MCF 10A (cell line): ENCODE data around the gene PATJ. TPM values are rescaled to one million over a fixed set of nuclear protein-coding genes. Genes with fewer than 3 reads are reported as not detected.
"Not testable (repeated sequence)": the region's sequence is repeated elsewhere in the genome, so short reads cannot be mapped to it uniquely, and the experiment has no call there.

Source experiments
- BruUV-seq: library from RNA; stranded (reverse); fragments of 400-500 nt; replicated peaks from 2 replicates; lab custom pipeline; 2021; lab: Mats Ljungman, UMichigan
- CTCF ChIA-PET: fragments of 300-600 bp; sonication (Branson Sonifier 250); formaldehyde crosslinking; extraction: SDS; loops from one replicate; lab custom pipeline; 2021; ENCODE audit warnings: antibody characterized with exemption, inconsistent platforms; lab: Yijun Ruan, JAX
- POLR2A ChIA-PET: fragments of 300-600, 350-650 bp; sonication (Branson Sonifier 250); formaldehyde crosslinking; extraction: SDS; loops from one replicate; lab custom pipeline; 2020; ENCODE audit warnings: antibody characterized with exemption, inconsistent platforms; lab: Yijun Ruan, JAX
- DNase-seq: peaks from one replicate; pipeline ENCODE4 v3.0.0-alpha.2; 2018; ENCODE audit not compliant: unreplicated experiment
- H3K27ac Mint-ChIP-seq: one replicate; pipeline ENCODE4 v1.8.0; 2022; ENCODE audit warnings: mild to moderate bottlenecking, low read depth, mixed read lengths; ENCODE audit not compliant: unreplicated experiment
- H3K27me3 Mint-ChIP-seq: one replicate; pipeline ENCODE4 v1.8.0; 2022; ENCODE audit warnings: mixed read lengths; ENCODE audit not compliant: insufficient read depth, unreplicated experiment
- H3K36me3 Mint-ChIP-seq: one replicate; pipeline ENCODE4 v1.8.0; 2022; ENCODE audit warnings: mild to moderate bottlenecking, moderate library complexity, mixed read lengths; ENCODE audit not compliant: insufficient read depth, unreplicated experiment
- H3K4me1 Mint-ChIP-seq: one replicate; pipeline ENCODE4 v1.8.0; 2022; ENCODE audit warnings: mixed read lengths; ENCODE audit not compliant: insufficient read depth, unreplicated experiment
- H3K4me3 Mint-ChIP-seq: one replicate; pipeline ENCODE4 v1.8.0; 2022; ENCODE audit warnings: mild to moderate bottlenecking, moderate library complexity, mixed read lengths; ENCODE audit not compliant: unreplicated experiment
- H3K9me3 Mint-ChIP-seq: one replicate; pipeline ENCODE4 v1.8.0; 2022; ENCODE audit warnings: mixed read lengths; ENCODE audit not compliant: unreplicated experiment
- intact Hi-C: fragments of 100-400 bp; cut with micrococcal nuclease; formaldehyde crosslinking; loops from 2 replicates; pipeline ENCODE4 v1.14.1; 2022
- total RNA-seq: library from RNA; stranded (reverse); gene quantifications from 2 replicates; pipeline ENCODE4 v1.2.3, GENCODE V29; 2022
- TF ChIP-seq, protein P1 (sequence below): fragments of 200-600 bp; IDR thresholded peaks from one replicate; pipeline ENCODE4 v1.8.0; 2022; ENCODE audit warnings: antibody characterized with exemption, mild to moderate bottlenecking; ENCODE audit not compliant: unreplicated experiment

PATJ gene
- total RNA-seq, 1 experiment from 2014 or later, result 28.7 TPM

- Mint-ChIP-seq H3K36me3 (peaks cover 29% of the 10 kb centered on the region), H3K4me3 (no peak overlapping the region), H3K27me3 (no peaks in the 10 kb centered on the region), H3K27ac (no peak overlapping the region), H3K4me1 (no peaks in the 10 kb centered on the region), H3K9me3 (no peaks in the 10 kb centered on the region)
- no TSS peak for BruUV-seq
- no peak for DNase-seq
- TF ChIP-seq, protein P1, sequence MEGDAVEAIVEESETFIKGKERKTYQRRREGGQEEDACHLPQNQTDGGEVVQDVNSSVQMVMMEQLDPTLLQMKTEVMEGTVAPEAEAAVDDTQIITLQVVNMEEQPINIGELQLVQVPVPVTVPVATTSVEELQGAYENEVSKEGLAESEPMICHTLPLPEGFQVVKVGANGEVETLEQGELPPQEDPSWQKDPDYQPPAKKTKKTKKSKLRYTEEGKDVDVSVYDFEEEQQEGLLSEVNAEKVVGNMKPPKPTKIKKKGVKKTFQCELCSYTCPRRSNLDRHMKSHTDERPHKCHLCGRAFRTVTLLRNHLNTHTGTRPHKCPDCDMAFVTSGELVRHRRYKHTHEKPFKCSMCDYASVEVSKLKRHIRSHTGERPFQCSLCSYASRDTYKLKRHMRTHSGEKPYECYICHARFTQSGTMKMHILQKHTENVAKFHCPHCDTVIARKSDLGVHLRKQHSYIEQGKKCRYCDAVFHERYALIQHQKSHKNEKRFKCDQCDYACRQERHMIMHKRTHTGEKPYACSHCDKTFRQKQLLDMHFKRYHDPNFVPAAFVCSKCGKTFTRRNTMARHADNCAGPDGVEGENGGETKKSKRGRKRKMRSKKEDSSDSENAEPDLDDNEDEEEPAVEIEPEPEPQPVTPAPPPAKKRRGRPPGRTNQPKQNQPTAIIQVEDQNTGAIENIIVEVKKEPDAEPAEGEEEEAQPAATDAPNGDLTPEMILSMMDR, result no peak
- intact Hi-C loops, result no loop called here
- ChIA-PET CTCF (interaction anchor here (0.6 to 1.4 kb wide), 4 partner anchors 21 to 536 kb away, joined by 3 to 5 read pairs (median 4); no protein-coding TSS in a partner anchor), POLR2A (interaction anchor here (1.0 kb wide), 1 partner anchor 10 kb away, joined by 4 read pairs; no protein-coding TSS in a partner anchor)
Observed at GRCh38 chr1:61873581-61873980, 131.3 kb downstream of the PATJ start.

GRCh38 chr1:61873994-61874393 is 131.7 kb downstream of the PATJ start:
- no peak for DNase-seq
- TF ChIP-seq, protein P1, result no peak
- POLR2A ChIA-PET, result interaction anchor here (0.6 to 1.0 kb wide), 2 partner anchors 10 to 23 kb away, joined by 3 to 4 read pairs; no protein-coding TSS in a partner anchor
- no peaks in the 10 kb centered on the region for H3K27me3 Mint-ChIP-seq
- H3K9me3 Mint-ChIP-seq, result no peaks in the 10 kb centered on the region
- H3K27ac Mint-ChIP-seq, result no peak overlapping the region
- no TSS peak for BruUV-seq
- no peaks in the 10 kb centered on the region for H3K4me1 Mint-ChIP-seq
- CTCF ChIA-PET, result interaction anchor here (0.6 to 1.4 kb wide), 4 partner anchors 21 to 536 kb away, joined by 3 to 5 read pairs (median 4); no protein-coding TSS in a partner anchor
- H3K36me3 Mint-ChIP-seq, result peaks cover 30% of the 10 kb centered on the region
- H3K4me3 Mint-ChIP-seq, result no peak overlapping the region
- intact Hi-C loops, result no loop called here

GRCh38 chr1:61875198-61875597 is 132.9 kb downstream of the PATJ start:
- POLR2A ChIA-PET, result no interaction called here
- Mint-ChIP-seq H3K4me3 (no peak overlapping the region), H3K36me3 (peaks cover 30% of the 10 kb centered on the region), H3K27me3 (no peaks in the 10 kb centered on the region), H3K9me3 (no peaks in the 10 kb centered on the region), H3K27ac (no peak overlapping the region), H3K4me1 (no peaks in the 10 kb centered on the region)
- intact Hi-C loops, result no loop called here
- DNase-seq, result no peak
- TF ChIP-seq, protein P1, result no peak
- CTCF ChIA-PET, result interaction anchor here (0.6 kb wide), 1 partner anchor 23 kb away, joined by 4 read pairs; no protein-coding TSS in a partner anchor
- BruUV-seq, result no TSS peak

DNA sequence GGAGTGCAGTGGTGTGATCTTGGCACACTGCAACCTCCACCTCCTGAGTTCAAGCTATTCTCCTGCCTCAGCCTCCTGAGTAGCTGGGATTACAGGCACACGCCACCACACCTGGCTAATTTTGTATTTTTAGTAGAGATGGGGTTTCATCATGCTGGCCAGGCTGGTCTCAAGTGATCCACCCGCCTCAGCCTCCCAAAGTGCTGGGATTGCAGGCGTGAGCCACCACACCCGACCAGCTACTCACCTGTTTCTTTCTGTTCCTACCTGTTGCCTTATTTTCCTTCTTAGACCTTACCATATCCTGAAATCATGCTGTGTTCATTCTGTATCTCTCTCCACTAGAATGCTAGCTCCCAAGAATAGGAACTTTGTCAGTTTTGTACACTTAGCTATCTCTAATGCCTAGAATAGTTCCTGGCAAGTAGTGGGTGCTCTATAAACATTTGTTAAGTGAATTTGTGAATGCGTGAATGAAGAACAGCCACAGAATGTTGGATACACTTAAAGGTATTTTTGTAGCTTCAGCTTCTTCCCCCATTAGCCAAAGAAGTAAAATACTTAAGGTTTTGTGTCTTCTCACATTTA is 137.7 kb downstream of the PATJ start:
- CTCF ChIA-PET, BruUV-seq, H3K27me3 Mint-ChIP-seq, H3K9me3 Mint-ChIP-seq, intact Hi-C loops, H3K4me3 Mint-ChIP-seq, H3K4me1 Mint-ChIP-seq, DNase-seq, H3K27ac Mint-ChIP-seq: not testable (repeated sequence)
- POLR2A ChIA-PET, result interaction anchor here (0.7 to 1.0 kb wide), 2 partner anchors 11 to 17 kb away, joined by 3 read pairs; no protein-coding TSS in a partner anchor
- peaks cover 46% of the 10 kb centered on the region for H3K36me3 Mint-ChIP-seq
